GM12891 (cell line): ENCODE results near the gene LIMS1.
"Not testable (repeated sequence)": the region's sequence is repeated elsewhere in the genome, so short reads cannot be mapped to it uniquely, and the experiment has no call there.

Experiments
- DNase-seq: peaks from one replicate; pipeline ENCODE4 v3.0.0; 2011; ENCODE audit warnings: low spot score; ENCODE audit not compliant: insufficient read length
- FAIRE-seq: peaks from 2 replicates; lab custom pipeline; 2011; peaks lifted over from hg19 to GRCh38; lab: Jason Lieb, UNC
- PAX5 ChIP-seq: IDR thresholded peaks from 2 replicates; pipeline ENCODE4 v1.6.1; 2011; ENCODE audit warnings: low read length, moderate library complexity, mild to moderate bottlenecking; ENCODE audit not compliant: insufficient read depth, severe bottlenecking
- POLR2A ChIP-seq: IDR thresholded peaks from 2 replicates; pipeline ENCODE4 v1.6.1; 2011; ENCODE audit warnings: low read depth, low read length, control low read depth
- POLR2AphosphoS5 ChIP-seq: IDR thresholded peaks from 2 replicates; pipeline ENCODE4 v1.6.1; 2011; ENCODE audit warnings: low read depth, low read length, control low read depth
- POU2F2 ChIP-seq: IDR thresholded peaks from 2 replicates; pipeline ENCODE4 v1.6.1; 2011; ENCODE audit warnings: low read depth, mild to moderate bottlenecking, control low read depth, low read length, moderate library complexity
- SPI1 ChIP-seq: IDR thresholded peaks from 2 replicates; pipeline ENCODE4 v1.6.1; 2011; ENCODE audit warnings: low read depth, low read length, control low read depth
- TAF1 ChIP-seq: IDR thresholded peaks from 2 replicates; pipeline ENCODE4 v1.6.1; 2011; ENCODE audit warnings: low read depth, low read length, control low read depth

Gene LIMS1

GRCh38 chr2:108552566-108552965, 18.3 kb downstream of the LIMS1 start:
- FAIRE-seq: no peak
- DNase-seq: no peak
- no peak for TF ChIP-seq POU2F2
- TF ChIP-seq PAX5: no peak

- FAIRE-seq: no peak
- TF ChIP-seq POU2F2 (no peak), TAF1 (no peak), POLR2A (no peak), SPI1 (no peak), POLR2AphosphoS5 (no peak), PAX5 (no peak)
- DNase-seq: no peak
Observed at GRCh38 chr2:108553209-108553919, 19.1 kb downstream of the LIMS1 start.

- FAIRE-seq: no peak
- no peak for TF ChIP-seq SPI1
- no peak for TF ChIP-seq PAX5
- TF ChIP-seq TAF1: no peak
- TF ChIP-seq POU2F2: no peak
- no peak for DNase-seq
Observed at GRCh38 chr2:108554528-108554927, 20.3 kb downstream of the LIMS1 start.

GRCh38 chr2:108555572-108555971, 21.3 kb downstream of the LIMS1 start:
- TF ChIP-seq SPI1 (no peak), POLR2AphosphoS5 (no peak), POU2F2 (no peak), PAX5 (no peak), POLR2A (no peak), TAF1 (no peak)
- DNase-seq (no peak), FAIRE-seq (no peak)

GRCh38 chr2:108556581-108556980, 22.3 kb downstream of the LIMS1 start:
- not testable (repeated sequence) for DNase-seq, FAIRE-seq

- TF ChIP-seq SPI1: no peak
- TF ChIP-seq POLR2AphosphoS5: no peak
- TF ChIP-seq POLR2A: no peak
- no peak for TF ChIP-seq POU2F2
- no peak for TF ChIP-seq PAX5
- FAIRE-seq: no peak
- no peak for DNase-seq
Observed at GRCh38 chr2:108560241-108560811, 26.1 kb downstream of the LIMS1 start.

- TF ChIP-seq TAF1 (no peak), POLR2A (no peak), POU2F2 (no peak), PAX5 (no peak), POLR2AphosphoS5 (no peak), SPI1 (no peak)
- no peak for FAIRE-seq
- no peak for DNase-seq
Observed at GRCh38 chr2:108560895-108561530, 26.7 kb downstream of the LIMS1 start.

- TF ChIP-seq TAF1: no peak
- no peak for TF ChIP-seq POU2F2
- TF ChIP-seq PAX5: no peak
- TF ChIP-seq POLR2A: no peak
- TF ChIP-seq POLR2AphosphoS5: no peak
- no peak for TF ChIP-seq SPI1
- DNase-seq: no peak
- no peak for FAIRE-seq
Observed at GRCh38 chr2:108562274-108562673, 28.0 kb downstream of the LIMS1 start.

- no peak for FAIRE-seq
- no peak for DNase-seq
- TF ChIP-seq POLR2AphosphoS5: no peak
- no peak for TF ChIP-seq POU2F2
- TF ChIP-seq PAX5: no peak
- no peak for TF ChIP-seq POLR2A
- TF ChIP-seq TAF1: no peak
- no peak for TF ChIP-seq SPI1
Observed at GRCh38 chr2:108564510-108564909, 30.2 kb downstream of the LIMS1 start.
